SH-SY5Y (cell line): Measurements from ENCODE around the gene LDHD.

Source experiments
- GATA2 ChIP-seq: IDR thresholded peaks from 2 replicates; pipeline ENCODE4 v1.6.1; 2011; ENCODE audit warnings: mild to moderate bottlenecking, low read depth, low read length
- GATA3 ChIP-seq: IDR thresholded peaks from 2 replicates; pipeline ENCODE4 v1.6.1; 2011; ENCODE audit warnings: low read depth, mild to moderate bottlenecking, low read length, moderate library complexity

DNA sequence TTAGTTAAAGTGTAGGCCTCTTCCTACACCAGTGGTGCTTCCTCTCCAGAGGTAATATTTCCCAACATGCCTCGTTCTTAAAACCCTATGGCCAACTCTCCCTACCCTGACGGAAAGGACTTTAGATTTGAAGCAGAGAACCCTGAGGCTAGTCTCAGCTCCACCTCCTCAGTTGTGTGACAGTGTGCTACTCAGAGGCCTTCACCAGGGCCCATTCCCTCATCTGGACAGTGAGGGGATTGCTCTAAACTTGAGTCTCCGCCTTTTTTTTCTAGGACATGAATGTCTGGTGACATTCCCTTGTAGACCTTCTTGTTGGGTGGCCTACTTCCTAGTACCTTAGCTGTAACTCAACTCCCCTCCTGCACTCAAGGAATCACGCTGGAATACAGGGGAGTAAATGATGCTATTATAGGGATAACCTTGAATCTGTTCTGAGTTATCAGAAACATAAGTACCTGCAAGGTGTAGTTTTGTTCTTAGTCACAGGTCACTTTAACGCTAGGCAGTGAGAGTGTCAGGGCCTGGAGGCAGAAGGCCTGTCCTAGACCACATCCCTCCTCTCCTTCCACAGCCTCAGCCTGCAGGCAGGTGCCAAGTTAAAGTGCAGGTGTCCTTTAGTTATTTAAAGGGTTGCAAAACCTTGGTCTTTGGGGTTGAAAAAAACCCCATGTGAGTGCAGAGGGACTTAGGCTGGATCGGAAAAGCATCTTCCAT lies 26.9 kb downstream of the LDHD start:
- no peak for TF ChIP-seq GATA2
- TF ChIP-seq GATA3, result no peak
